Ovary (tissue), 3 donors: ENCODE results near the gene LRRTM3.

Experiments used
- EP300 ChIP-seq: sonication (generic); formaldehyde crosslinking; IDR thresholded peaks from one replicate; pipeline ENCODE4 v1.6.1; 2017; ENCODE audit warnings: antibody characterized with exemption
- TF ChIP-seq, protein P1 (sequence below), 3 donors: fragments of 450-650 bp in 2 of 3; fragments of 200-600 bp in 1 of 3; IDR thresholded peaks; one replicate each; pipeline versions ENCODE4 v1.5.1 to v1.8.0; 2016 to 2022; ENCODE audit warnings: antibody characterized with exemption in 3 of 3, mild to moderate bottlenecking in 1 of 3
- donor health status: DM: no; HTN: no; CAD: no.

DNA sequence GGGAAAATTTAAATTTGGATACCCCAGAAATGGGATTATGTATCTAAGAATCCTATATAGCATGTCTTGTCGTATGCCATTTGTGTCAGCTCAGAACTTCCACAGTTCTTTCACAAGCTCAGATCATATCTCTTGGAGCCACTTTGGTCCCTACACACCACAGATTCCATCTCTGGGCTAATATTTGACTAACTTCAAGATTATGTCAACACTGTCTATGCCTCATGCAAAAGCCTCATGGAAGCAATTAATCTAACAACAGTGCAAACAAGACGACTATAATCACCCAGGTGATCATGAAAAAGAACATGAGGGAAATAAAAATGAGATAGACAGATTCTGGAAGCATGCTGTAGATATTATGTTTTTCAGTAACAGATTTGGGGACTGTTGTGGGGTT, 189.1 kb downstream of the LRRTM3 start:
- TF ChIP-seq, protein P1, sequence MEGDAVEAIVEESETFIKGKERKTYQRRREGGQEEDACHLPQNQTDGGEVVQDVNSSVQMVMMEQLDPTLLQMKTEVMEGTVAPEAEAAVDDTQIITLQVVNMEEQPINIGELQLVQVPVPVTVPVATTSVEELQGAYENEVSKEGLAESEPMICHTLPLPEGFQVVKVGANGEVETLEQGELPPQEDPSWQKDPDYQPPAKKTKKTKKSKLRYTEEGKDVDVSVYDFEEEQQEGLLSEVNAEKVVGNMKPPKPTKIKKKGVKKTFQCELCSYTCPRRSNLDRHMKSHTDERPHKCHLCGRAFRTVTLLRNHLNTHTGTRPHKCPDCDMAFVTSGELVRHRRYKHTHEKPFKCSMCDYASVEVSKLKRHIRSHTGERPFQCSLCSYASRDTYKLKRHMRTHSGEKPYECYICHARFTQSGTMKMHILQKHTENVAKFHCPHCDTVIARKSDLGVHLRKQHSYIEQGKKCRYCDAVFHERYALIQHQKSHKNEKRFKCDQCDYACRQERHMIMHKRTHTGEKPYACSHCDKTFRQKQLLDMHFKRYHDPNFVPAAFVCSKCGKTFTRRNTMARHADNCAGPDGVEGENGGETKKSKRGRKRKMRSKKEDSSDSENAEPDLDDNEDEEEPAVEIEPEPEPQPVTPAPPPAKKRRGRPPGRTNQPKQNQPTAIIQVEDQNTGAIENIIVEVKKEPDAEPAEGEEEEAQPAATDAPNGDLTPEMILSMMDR (IDR thresholded peaks at IDR 0.05), result no peak
- TF ChIP-seq EP300, result no peak
